ENCODE data around the gene SPATA32. TPM values are rescaled to one million over a fixed set of nuclear protein-coding genes. Genes with fewer than 3 reads are reported as not detected.

SPATA32 gene
- total and polyA plus RNA-seq, 2 donors from 2014 or later: not detected

DNA sequence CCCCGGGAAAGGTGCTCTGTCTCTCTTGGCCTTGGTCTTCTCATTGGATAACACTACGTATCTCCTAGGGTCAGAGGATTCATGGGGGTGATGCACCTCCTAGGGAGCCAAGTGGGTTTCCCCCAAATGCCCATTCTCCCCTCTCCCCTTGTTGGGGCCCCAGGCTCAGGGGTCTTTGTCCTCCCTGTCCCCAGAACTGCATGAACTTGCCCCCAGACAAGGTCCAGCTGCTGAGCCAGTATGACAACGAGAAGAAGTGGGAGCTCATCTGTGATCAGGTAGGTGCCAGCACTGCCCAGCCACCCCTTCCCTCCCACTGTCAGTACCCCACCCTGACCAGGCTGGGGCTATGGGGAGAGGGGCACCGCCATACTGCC lies 31.5 kb downstream of the SPATA32 start:
- Histone ChIP-seq H3K36me3 (ENCODE audit: control insufficient read depth in 2 of 3, insufficient read depth in 3 of 3, low read length in 3 of 3) (no peaks in the 10 kb centered on the region), H3K27ac (ENCODE audit: low read depth in 2 of 2, low read length in 2 of 2) (no peak overlapping the region), H3K9ac (ENCODE audit: low read length in 3 of 3) (no peak overlapping the region), H3K4me3 (ENCODE audit: low read length in 3 of 3) (no peak overlapping the region), H3K4me1 (ENCODE audit: control insufficient read depth in 2 of 3, insufficient read depth in 2 of 3, low read depth in 1 of 3, low read length in 3 of 3) (peaks cover 0 to 2% (median 0%) of the 10 kb centered on the region in 3 donors), H3K9me3 (ENCODE audit: control insufficient read depth in 2 of 3, insufficient read depth in 1 of 3, low read length in 3 of 3) (no peaks in the 10 kb centered on the region), H3K27me3 (ENCODE audit: control insufficient read depth, insufficient read depth, low read length) (no peaks in the 10 kb centered on the region)
- no peak for TF ChIP-seq CTCF (IDR thresholded peaks at IDR 0.05; ENCODE audit: borderline replicate concordance, extremely low read depth, insufficient read depth)
- intact Hi-C loops (cut with DNase I): no loop called here
- no peak for DNase-seq
- FAIRE-seq: no peak

DNA sequence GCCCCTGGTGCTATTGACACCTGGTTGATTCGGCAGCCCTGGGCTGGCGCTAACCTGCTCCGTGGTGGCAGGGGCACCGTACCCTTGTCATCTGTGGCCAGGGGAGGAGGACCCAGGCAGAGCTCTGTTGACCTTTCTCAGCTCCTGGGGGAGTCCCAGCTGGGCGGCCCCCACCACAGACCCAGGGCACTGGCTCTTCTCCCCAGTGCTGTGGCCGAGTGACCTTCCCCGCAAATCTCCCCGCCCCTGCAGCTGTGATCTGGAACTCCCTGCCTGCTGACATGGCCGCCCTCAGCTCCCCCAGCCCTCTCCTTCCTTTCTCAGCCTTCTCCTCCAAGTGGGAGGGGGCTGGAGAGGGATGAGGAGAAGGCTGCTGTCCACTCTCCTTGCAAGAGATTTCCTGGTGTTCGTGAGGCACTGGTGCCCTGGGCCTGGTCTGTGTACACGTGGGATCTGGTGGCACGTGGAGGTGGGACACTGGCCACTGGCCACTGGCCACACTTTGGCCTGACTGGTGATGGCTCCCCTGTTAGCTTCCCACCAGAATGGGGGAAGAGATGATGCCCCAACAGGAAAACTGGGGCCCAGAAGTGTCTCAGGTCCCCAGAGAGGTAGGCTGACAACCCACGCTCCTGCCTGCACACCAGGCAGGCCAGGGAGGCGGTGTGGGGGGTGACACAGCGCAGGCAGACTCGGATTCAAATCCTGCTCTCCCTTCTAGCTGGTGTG lies 32.0 kb downstream of the SPATA32 start:
- peak overlapping the region in 1 of 2 donors; percentile 47 for H3K27ac ChIP-seq (ENCODE audit: low read depth in 2 of 2, low read length in 2 of 2)
- TF ChIP-seq CTCF (IDR thresholded peaks at IDR 0.05; ENCODE audit: borderline replicate concordance, extremely low read depth, insufficient read depth): no peak
- no peak for FAIRE-seq
- no peak overlapping the region for H3K4me3 ChIP-seq (ENCODE audit: low read length in 3 of 3)
- DNase-seq: peak in 1 of 5 donors; percentile 43
- peaks cover 0 to 2% (median 0%) of the 10 kb centered on the region in 3 donors for H3K4me1 ChIP-seq (ENCODE audit: control insufficient read depth in 2 of 3, insufficient read depth in 2 of 3, low read depth in 1 of 3, low read length in 3 of 3)
- no peaks in the 10 kb centered on the region for H3K36me3 ChIP-seq (ENCODE audit: control insufficient read depth in 2 of 3, insufficient read depth in 3 of 3, low read length in 3 of 3)
- intact Hi-C loops (cut with DNase I): loop anchor here (10.0 kb wide), 1 partner anchor 155 kb away; no protein-coding TSS in a partner anchor
- H3K27me3 ChIP-seq (ENCODE audit: control insufficient read depth, insufficient read depth, low read length): no peaks in the 10 kb centered on the region
- H3K9ac ChIP-seq (ENCODE audit: low read length in 3 of 3): no peak overlapping the region
- no peaks in the 10 kb centered on the region for H3K9me3 ChIP-seq (ENCODE audit: control insufficient read depth in 2 of 3, insufficient read depth in 1 of 3, low read length in 3 of 3)

DNA sequence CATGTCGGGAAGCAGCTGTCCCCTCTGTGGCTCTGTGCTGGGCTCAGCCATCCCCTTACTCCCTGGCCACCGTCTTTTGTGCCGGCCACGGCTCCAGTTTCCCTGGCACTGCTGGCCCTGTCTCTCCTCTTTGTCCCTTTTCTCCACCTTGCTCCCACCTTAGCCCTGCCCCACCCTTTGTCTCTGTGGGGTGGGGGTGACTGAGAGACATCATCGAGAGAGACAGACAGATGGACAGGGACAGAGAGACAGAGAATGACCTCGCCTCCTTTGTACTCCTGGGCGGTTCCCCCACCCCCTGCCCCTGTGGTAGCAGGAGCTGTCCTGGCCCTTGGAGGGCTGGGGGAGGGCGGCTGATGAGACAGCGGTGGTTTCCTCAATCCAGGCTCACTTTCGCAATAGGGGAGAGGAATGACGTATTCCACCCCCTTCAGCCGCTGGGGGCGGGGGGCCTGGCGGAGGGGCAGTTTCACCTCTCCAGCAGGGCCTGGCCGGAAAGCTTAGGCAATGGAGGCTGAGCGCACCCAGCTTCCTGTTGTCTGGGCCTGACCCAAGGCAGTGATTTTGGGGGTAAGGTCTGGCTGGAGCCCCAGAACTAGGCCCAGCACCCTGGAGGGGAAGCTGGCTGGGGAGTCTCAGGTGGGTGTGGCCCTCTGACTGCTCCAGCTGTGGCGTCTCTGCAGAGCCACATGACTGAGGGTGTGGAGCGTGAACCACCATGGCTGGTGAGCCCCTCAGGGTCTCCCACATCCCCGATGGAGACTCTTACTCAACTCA lies 32.9 kb downstream of the SPATA32 start:
- Histone ChIP-seq H3K9me3 (ENCODE audit: control insufficient read depth in 2 of 3, insufficient read depth in 1 of 3, low read length in 3 of 3) (no peaks in the 10 kb centered on the region), H3K4me1 (ENCODE audit: control insufficient read depth in 2 of 3, insufficient read depth in 2 of 3, low read depth in 1 of 3, low read length in 3 of 3) (peaks cover 0 to 2% (median 0%) of the 10 kb centered on the region in 3 donors), H3K27me3 (ENCODE audit: control insufficient read depth, insufficient read depth, low read length) (no peaks in the 10 kb centered on the region), H3K36me3 (ENCODE audit: control insufficient read depth in 2 of 3, insufficient read depth in 3 of 3, low read length in 3 of 3) (no peaks in the 10 kb centered on the region), H3K4me3 (ENCODE audit: low read length in 3 of 3) (no peak overlapping the region), H3K9ac (ENCODE audit: low read length in 3 of 3) (no peak overlapping the region), H3K27ac (ENCODE audit: low read depth in 2 of 2, low read length in 2 of 2) (peak overlapping the region in 1 of 2 donors; percentile 47)
- DNase-seq (peak in 3 of 5 donors; percentile 43 to 91 (median 56)), FAIRE-seq (no peak)
- TF ChIP-seq CTCF (IDR thresholded peaks at IDR 0.05; ENCODE audit: borderline replicate concordance, extremely low read depth, insufficient read depth): no peak
- intact Hi-C loops (cut with DNase I): loop anchor here (10.0 kb wide), 1 partner anchor 156 kb away; no protein-coding TSS in a partner anchor
